ENCODE data around the gene NDRG3. TPM values are rescaled to one million over a fixed set of nuclear protein-coding genes. Genes with fewer than 3 reads are reported as not detected.

NDRG3 gene
- total and polyA plus RNA-seq, 2 of the 4 experiments (the other 2 are of a cell fraction): 24.8 to 34.2 TPM

- Histone ChIP-seq H3K18ac (ENCODE audit: low read depth, low read length) (no peak overlapping the region), H3K9me1 (ENCODE audit: insufficient read depth, low read length) (no peaks in the 10 kb centered on the region), H3K79me1 (ENCODE audit: low read depth in 1 of 2, low read length in 2 of 2) (no peaks in the 10 kb centered on the region), H2BK15ac (ENCODE audit: low read depth, low read length) (no peak overlapping the region), H2BK5ac (ENCODE audit: low read depth, low read length, poor library complexity, severe bottlenecking) (no peak overlapping the region), H3K4ac (ENCODE audit: low read depth, low read length) (no peak overlapping the region), H4K8ac (ENCODE audit: low read depth in 2 of 2, low read length in 2 of 2) (no peak overlapping the region), H2AK9ac (replicated peaks; ENCODE audit: low read depth, low read length, poor library complexity) (no peak overlapping the region), H3K9ac (ENCODE audit: low read depth, low read length) (no peak overlapping the region), H2AFZ (replicated peaks; ENCODE audit: low read length, poor library complexity) (no peak overlapping the region), H3K4me1 (ENCODE audit: control insufficient read depth, insufficient read depth, low read length) (no peaks in the 10 kb centered on the region; the same call in 1 of the 2 replicates), H2AK5ac (ENCODE audit: low read depth, low read length) (no peak overlapping the region), H3K56ac (ENCODE audit: extremely low read depth, insufficient read depth, low read length) (no peak overlapping the region), H4K91ac (ENCODE audit: insufficient read depth, low read depth, low read length) (no peak overlapping the region), H4K20me1 (ENCODE audit: insufficient read depth, low read length) (no peaks in the 10 kb centered on the region), H2BK120ac (ENCODE audit: low read depth, low read length) (no peak overlapping the region), H3K23ac (ENCODE audit: low read depth, low read length) (no peak overlapping the region), H3K9me3 (ENCODE audit: control insufficient read depth, insufficient read depth, low read length) (no peaks in the 10 kb centered on the region), H2BK20ac (ENCODE audit: low read depth, low read length) (no peak overlapping the region), H3K4me3 (ENCODE audit: insufficient read depth, low read depth, low read length) (no peak overlapping the region), H3K27me3 (ENCODE audit: control insufficient read depth, insufficient read depth, low read length) (no peaks in the 10 kb centered on the region), H3K4me2 (ENCODE audit: low read depth, low read length) (no peak overlapping the region), H3K14ac (replicated peaks; ENCODE audit: low read depth, low read length) (no peak overlapping the region), H3K27ac (ENCODE audit: insufficient read depth, low read length) (no peak overlapping the region), H3K36me3 (ENCODE audit: control insufficient read depth, insufficient read depth, low read length) (no peaks in the 10 kb centered on the region), H4K5ac (ENCODE audit: low read depth, low read length) (no peak overlapping the region)
- POLR2A ChIA-PET (ENCODE audit: unreplicated experiment): no interaction called here
- ATAC-seq (ENCODE audit: low read depth): no peak
- no peak for DNase-seq
- in situ Hi-C loops (cut with MboI; ENCODE audit: low sequenced_read_pairs): no loop called here
- WGBS, 2 experiments (ENCODE audit: extremely low coverage in 2 of 2, insufficient read length in 1 of 2): no CpG with 5 or more reads among the region's 2 CpGs
- CTCF ChIA-PET: interaction anchor here (0.6 kb wide), 1 partner anchor 77 kb away, joined by 3 read pairs; no protein-coding TSS in a partner anchor
- TF ChIP-seq RFX5 (IDR thresholded peaks at IDR 0.05; ENCODE audit: low read depth, low read length): no peak
- no peak for TF ChIP-seq CHD1 (IDR thresholded peaks at IDR 0.05; ENCODE audit: low read depth, low read length)
- TF ChIP-seq MXI1 (IDR thresholded peaks at IDR 0.05; ENCODE audit: borderline replicate concordance, low read depth, low read length): no peak
- TF ChIP-seq RCOR1 (IDR thresholded peaks at IDR 0.05; ENCODE audit: insufficient replicate concordance, low read length): no peak
- no peak for TF ChIP-seq RAD21 (IDR thresholded peaks at IDR 0.05; ENCODE audit: low read length)
- TF ChIP-seq MAFK (IDR thresholded peaks at IDR 0.05; ENCODE audit: low read depth, low read length): no peak
- no peak for TF ChIP-seq SMC3 (IDR thresholded peaks at IDR 0.05; ENCODE audit: low read depth, low read length)
- dilution Hi-C loops (cut with HindIII; ENCODE audit: low sequenced_read_pairs, unreplicated experiment): no loop called here
- intact Hi-C loops (cut with micrococcal nuclease): no loop called here
- no TSS peak for BruUV-seq (replicated peaks)
These were observed 121.0 kb downstream of the NDRG3 start for GRCh38 chr20:36624944-36625324.
